ENCODE results near the gene RPS27L. TPM values are rescaled to one million over a fixed set of nuclear protein-coding genes. Genes with fewer than 3 reads are reported as not detected.

The RPS27L gene
- total and polyA plus RNA-seq, 9 of the 15 experiments (the other 6 are each of a cell fraction or from before 2014, with no cell fraction given): 72.2 to 382 (median 116) TPM

GRCh38 chr15:63122002-63122875 lies 35.0 kb downstream of the RPS27L start (continued):
- TF ChIP-seq TEAD4 (IDR thresholded peaks at IDR 0.05; ENCODE audit: low read length) (no peak), TEAD4 (CRISPR knock-in tag; IDR thresholded peaks at IDR 0.05; ENCODE audit: borderline replicate concordance) (no peak), MAZ (CRISPR knock-in tag; conservative IDR thresholded peaks at IDR 0.05 in 1 of 2, IDR thresholded peaks at IDR 0.05 in 1 of 2) (peak; percentile 56 to 59; a peak in 2 of 4 replicates), NR2C2 (CRISPR knock-in tag; IDR thresholded peaks at IDR 0.05) (no peak), NR2C2 (tag; IDR thresholded peaks at IDR 0.05) (0 out of 2 replicates have a peak, but pooled peaks have one; percentile 51), CTBP1 (IDR thresholded peaks at IDR 0.05; ENCODE audit: borderline replicate concordance) (peak; percentile 46; the same call in 1 of the 2 replicates), MTA3 (IDR thresholded peaks at IDR 0.05; ENCODE audit: borderline replicate concordance) (0 out of 2 replicates have a peak, but pooled peaks have one; percentile 59), PRDM10 (IDR thresholded peaks at IDR 0.05; ENCODE audit: partially characterized antibody) (peak; percentile 30), CBX1 (IDR thresholded peaks at IDR 0.05; ENCODE audit: low read depth) (0 out of 2 replicates have a peak, but pooled peaks have one; percentile 13), TEAD1 (CRISPR knock-in tag; IDR thresholded peaks at IDR 0.05) (0 out of 4 replicates have a peak, but pooled peaks of 1 of the 2 experiments have one; percentile 18), CBX2 (IDR thresholded peaks at IDR 0.05; ENCODE audit: insufficient read depth, low read length, poor library complexity, severe bottlenecking) (no peak), RBFOX2 (IDR thresholded peaks at IDR 0.05; ENCODE audit: low read depth, low read length) (peak; percentile 49), NRF1 (conservative IDR thresholded peaks at IDR 0.05 in 1 of 2, IDR thresholded peaks at IDR 0.05 in 1 of 2) (peak in 1 of 2 experiments; percentile 14; a peak in 2 of 4 replicates), GATAD2A (IDR thresholded peaks at IDR 0.05) (0 out of 2 replicates have a peak, but pooled peaks have one; percentile 50), EGR1 (conservative IDR thresholded peaks at IDR 0.05) (peak; percentile 34; the same call in 1 of the 2 replicates), SIN3B (IDR thresholded peaks at IDR 0.05; ENCODE audit: low read depth) (peak; percentile 45; the same call in 1 of the 2 replicates), ATF1 (CRISPR knock-in tag; IDR thresholded peaks at IDR 0.05) (no peak), ATF1 (tag; IDR thresholded peaks at IDR 0.05) (0 out of 2 replicates have a peak, but pooled peaks have one; percentile 12), ZBTB7A (IDR thresholded peaks at IDR 0.05; ENCODE audit: borderline replicate concordance, control insufficient read depth, low read depth, low read length) (peak; percentile 87), ID3 (CRISPR knock-in tag; IDR thresholded peaks at IDR 0.05) (no peak), ID3 (tag; IDR thresholded peaks at IDR 0.05) (0 out of 2 replicates have a peak, but pooled peaks have one; percentile 18), CXXC5 (CRISPR knock-in tag; IDR thresholded peaks at IDR 0.05) (no peak), TCF7 (IDR thresholded peaks at IDR 0.05; ENCODE audit: borderline replicate concordance) (no peak)

Data from K562 (cell line).